ENCODE results near the gene LNPK.

DNA sequence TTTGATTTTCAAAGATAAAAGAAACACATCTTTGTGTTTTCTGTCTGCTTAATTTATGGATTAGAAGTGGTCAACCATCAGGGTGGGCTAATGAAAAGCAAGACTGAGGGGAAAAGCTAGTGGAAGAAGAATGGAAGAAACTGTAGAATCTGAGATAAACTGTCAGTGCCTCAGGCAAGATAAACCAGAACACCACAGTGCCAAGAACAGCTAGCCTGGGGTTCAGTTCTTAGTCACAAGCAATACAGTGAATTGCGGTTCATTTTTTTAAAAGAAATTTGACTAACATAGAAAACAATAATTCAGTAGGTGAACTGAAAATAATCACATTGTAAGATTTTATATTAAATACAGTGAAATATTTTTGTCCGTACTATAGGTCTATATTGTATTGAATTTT lies 22.0 kb upstream of the LNPK start:
- TF ChIP-seq POLR2A (IDR thresholded peaks at IDR 0.05), result no peak
- TF ChIP-seq, protein P1, sequence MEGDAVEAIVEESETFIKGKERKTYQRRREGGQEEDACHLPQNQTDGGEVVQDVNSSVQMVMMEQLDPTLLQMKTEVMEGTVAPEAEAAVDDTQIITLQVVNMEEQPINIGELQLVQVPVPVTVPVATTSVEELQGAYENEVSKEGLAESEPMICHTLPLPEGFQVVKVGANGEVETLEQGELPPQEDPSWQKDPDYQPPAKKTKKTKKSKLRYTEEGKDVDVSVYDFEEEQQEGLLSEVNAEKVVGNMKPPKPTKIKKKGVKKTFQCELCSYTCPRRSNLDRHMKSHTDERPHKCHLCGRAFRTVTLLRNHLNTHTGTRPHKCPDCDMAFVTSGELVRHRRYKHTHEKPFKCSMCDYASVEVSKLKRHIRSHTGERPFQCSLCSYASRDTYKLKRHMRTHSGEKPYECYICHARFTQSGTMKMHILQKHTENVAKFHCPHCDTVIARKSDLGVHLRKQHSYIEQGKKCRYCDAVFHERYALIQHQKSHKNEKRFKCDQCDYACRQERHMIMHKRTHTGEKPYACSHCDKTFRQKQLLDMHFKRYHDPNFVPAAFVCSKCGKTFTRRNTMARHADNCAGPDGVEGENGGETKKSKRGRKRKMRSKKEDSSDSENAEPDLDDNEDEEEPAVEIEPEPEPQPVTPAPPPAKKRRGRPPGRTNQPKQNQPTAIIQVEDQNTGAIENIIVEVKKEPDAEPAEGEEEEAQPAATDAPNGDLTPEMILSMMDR (IDR thresholded peaks at IDR 0.05), result no peak
